BE2C (cell line): ENCODE measurements around the gene PPM1L.

Source experiments
- DNase-seq: peaks from one replicate; pipeline ENCODE4 v3.0.0-alpha.2; 2020
- H3K27me3 ChIP-seq: fragments of 250-450 bp; sonication (Bioruptor Pico); 2 replicates; pipeline ENCODE4 v1.5.1; 2020; ENCODE audit warnings: mild to moderate bottlenecking
- H3K36me3 ChIP-seq: fragments of 250-450 bp; sonication (Bioruptor Pico); 2 replicates; pipeline ENCODE4 v1.5.1; 2020; ENCODE audit warnings: mild to moderate bottlenecking
- H3K4me1 ChIP-seq: fragments of 250-450 bp; sonication (Bioruptor Pico); 2 replicates; pipeline ENCODE4 v1.5.1; 2020
- H3K4me3 ChIP-seq: 2 replicates; pipeline ENCODE4 v1.5.1; 2011; ENCODE audit warnings: low read depth, low read length
- H3K9me3 ChIP-seq: fragments of 250-450 bp; sonication (Bioruptor Pico); 2 replicates; pipeline ENCODE4 v1.5.1; 2020
- CTCF ChIP-seq: IDR thresholded peaks from 2 replicates; pipeline ENCODE4 v1.5.1; 2012; ENCODE audit warnings: mild to moderate bottlenecking, low read depth, low read length

The PPM1L gene

GRCh38 chr3:160886421-160886820 lies 130.4 kb downstream of the PPM1L start:
- Histone ChIP-seq H3K4me1 (peaks cover 25% of the 10 kb centered on the region), H3K27me3 (no peaks in the 10 kb centered on the region), H3K4me3 (no peak overlapping the region), H3K36me3 (no peaks in the 10 kb centered on the region), H3K9me3 (no peaks in the 10 kb centered on the region)
- TF ChIP-seq CTCF, result no peak
- DNase-seq, result no peak

- no peak for DNase-seq
- H3K36me3 ChIP-seq, result no peaks in the 10 kb centered on the region
- H3K4me3 ChIP-seq, result no peak overlapping the region
- no peaks in the 10 kb centered on the region for H3K9me3 ChIP-seq
- no peaks in the 10 kb centered on the region for H3K27me3 ChIP-seq
- no peaks in the 10 kb centered on the region; the same call in 1 of the 2 replicates for H3K4me1 ChIP-seq
- no peak for TF ChIP-seq CTCF
Measured at GRCh38 chr3:160893207-160893606, 137.2 kb downstream of the PPM1L start.

GRCh38 chr3:160904691-160905090 lies 148.7 kb downstream of the PPM1L start:
- DNase-seq, result no peak

GRCh38 chr3:160906646-160907045 lies 150.6 kb downstream of the PPM1L start:
- no peak for TF ChIP-seq CTCF
- Histone ChIP-seq H3K4me3 (no peak overlapping the region), H3K27me3 (no peaks in the 10 kb centered on the region), H3K36me3 (no peaks in the 10 kb centered on the region), H3K4me1 (no peaks in the 10 kb centered on the region; the same call in none of the 2 replicates), H3K9me3 (no peaks in the 10 kb centered on the region; the same call in 1 of the 2 replicates)
- no peak for DNase-seq

More at GRCh38 chr3:160904691-160905090, 148.7 kb downstream of the PPM1L start:
- Histone ChIP-seq H3K27me3 (no peaks in the 10 kb centered on the region), H3K36me3 (no peaks in the 10 kb centered on the region), H3K4me1 (no peaks in the 10 kb centered on the region; the same call in none of the 2 replicates), H3K9me3 (no peaks in the 10 kb centered on the region; the same call in 1 of the 2 replicates), H3K4me3 (no peak overlapping the region)
- no peak for TF ChIP-seq CTCF

- TF ChIP-seq CTCF, result no peak
- no peaks in the 10 kb centered on the region; the same call in 1 of the 2 replicates for H3K9me3 ChIP-seq
- H3K36me3 ChIP-seq, result no peaks in the 10 kb centered on the region
- DNase-seq, result no peak
- no peaks in the 10 kb centered on the region for H3K27me3 ChIP-seq
- H3K4me1 ChIP-seq, result no peaks in the 10 kb centered on the region; the same call in 1 of the 2 replicates
- no peak overlapping the region for H3K4me3 ChIP-seq
Measured at GRCh38 chr3:160909917-160910316, 153.9 kb downstream of the PPM1L start.

GRCh38 chr3:160911411-160911810 lies 155.4 kb downstream of the PPM1L start:
- no peaks in the 10 kb centered on the region for H3K27me3 ChIP-seq
- no peak overlapping the region for H3K4me3 ChIP-seq
- H3K4me1 ChIP-seq, result no peaks in the 10 kb centered on the region; the same call in 1 of the 2 replicates
- TF ChIP-seq CTCF, result no peak
- DNase-seq, result no peak
- no peaks in the 10 kb centered on the region; the same call in 1 of the 2 replicates for H3K9me3 ChIP-seq
- no peaks in the 10 kb centered on the region for H3K36me3 ChIP-seq
